ENCODE data around the gene HMGCL.

GRCh38 chr1:23806280-23806679 is 18.9 kb downstream of the HMGCL start:
- TF ChIP-seq CTCF (IDR thresholded peaks at IDR 0.05) (no peak), POLR2AphosphoS5 (IDR thresholded peaks at IDR 0.05; ENCODE audit: insufficient read depth in 1 of 2, low read depth in 1 of 2) (no peak)
